Prostate gland (tissue), 2 donors: ENCODE results near the gene NDUFC1. TPM values are rescaled to one million over a fixed set of nuclear protein-coding genes. Genes with fewer than 3 reads are reported as not detected.

ENCODE experiments used
- DNase-seq: peaks from one replicate; pipeline ENCODE4 v3.0.0-alpha.2; 2019; ENCODE audit warnings: low spot score
- H3K27ac ChIP-seq, 2 donors: fragments of 200-600 bp; sonication (generic); 2 replicates each; pipeline ENCODE4 v1.5.1; 2017 to 2019
- H3K27me3 ChIP-seq: fragments of 200-600 bp; sonication (generic); replicated peaks from 2 replicates; pipeline ENCODE4 v1.5.1; 2019; ENCODE audit not compliant: insufficient read depth
- H3K36me3 ChIP-seq, 2 donors: fragments of 200-600 bp; sonication (generic); 1 replicate in 1 of 2; 2 replicates in 1 of 2; pipeline versions ENCODE4 v1.5.1 to v1.8.1; 2017 to 2019
- H3K4me1 ChIP-seq: fragments of 200-600 bp; sonication (generic); replicated peaks from 2 replicates; pipeline ENCODE4 v1.5.1; 2019
- H3K4me3 ChIP-seq, 2 donors: fragments of 200-600 bp; sonication (generic); 2 replicates each; pipeline ENCODE4 v1.5.1; 2017 to 2019
- H3K9me3 ChIP-seq: fragments of 200-600 bp; sonication (generic); 2 replicates; pipeline ENCODE4 v1.5.1; 2017
- CTCF ChIP-seq, 4 experiments: fragments of 200-600 bp in 2 of 4; fragments of 450-650 bp in 2 of 4; sonication (generic) in 2 of 4; IDR thresholded peaks; 1 replicate in 3 of 4; 2 replicates in 1 of 4; pipeline ENCODE4 v1.5.1; 2016 to 2019; ENCODE audit warnings: antibody characterized with exemption in 4 of 4, mild to moderate bottlenecking in 2 of 4, moderate library complexity in 2 of 4
- POLR2A ChIP-seq: fragments of 450-650 bp; IDR thresholded peaks from one replicate; pipeline ENCODE4 v1.6.1; 2016; ENCODE audit warnings: antibody characterized with exemption, mild to moderate bottlenecking
- POLR2AphosphoS5 ChIP-seq: sonication (generic); formaldehyde crosslinking; IDR thresholded peaks from one replicate; pipeline ENCODE4 v1.6.1; 2017; ENCODE audit warnings: antibody characterized with exemption
- WGBS: methylation state at CpG from one replicate; pipeline ENCODE4 v1.1.5; 2018; 5-methylcytosine and 5-hydroxymethylcytosine counted together
- intact Hi-C: fragments of 100-400 bp; cut with DNase I; formaldehyde crosslinking; loops from one replicate; pipeline ENCODE4 v1.14.2; 2022
- small RNA-seq, 2 donors: library from RNA; depleted of rRNA; stranded (forward); fragments of <200 nt; gene quantifications; one replicate each; pipeline ENCODE3, GENCODE V24; 2016
- total RNA-seq, 2 donors: library from RNA; depleted of rRNA; stranded (reverse); fragments of >200 nt; gene quantifications; one replicate each; pipeline ENCODE4 v1.1.0, GENCODE V29; 2016

NDUFC1 gene
- total RNA-seq, 2 donors from 2014 or later: 80.2 to 85.9 TPM

DNA sequence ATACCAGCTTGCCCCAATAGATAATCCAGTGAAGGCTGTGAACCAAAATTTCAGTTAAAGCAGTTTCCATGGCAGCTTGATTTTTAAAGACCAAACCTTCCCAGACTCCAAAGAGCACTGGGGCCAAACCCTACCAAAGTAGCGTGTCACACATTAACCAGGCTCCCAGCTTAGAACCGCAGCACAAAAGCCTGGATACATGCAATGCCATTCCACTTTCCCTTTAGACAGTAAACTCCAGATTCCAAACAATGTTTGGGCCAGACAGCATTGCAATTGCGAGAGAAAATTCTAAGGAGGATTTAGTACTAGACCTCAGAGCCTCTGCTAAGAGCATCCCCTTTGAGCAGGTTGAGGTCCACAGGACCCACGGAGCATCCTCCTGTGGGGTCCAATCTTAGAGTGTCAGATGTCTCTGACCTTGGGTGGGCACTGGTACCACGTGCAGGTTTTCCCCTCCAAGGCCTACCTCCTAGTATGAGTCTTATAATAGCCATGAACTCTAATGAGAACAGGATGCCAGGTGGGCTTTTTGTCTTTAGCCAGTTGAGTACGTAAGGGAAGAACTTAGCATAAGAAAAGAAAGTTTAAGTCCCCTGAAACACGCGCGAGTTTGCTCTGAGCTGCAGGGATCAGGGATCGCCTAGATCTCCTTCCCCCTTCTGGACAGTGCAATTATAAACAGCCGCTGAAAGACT, 61.0 kb downstream of the NDUFC1 start:
- Histone ChIP-seq H3K27ac (no peak overlapping the region), H3K36me3 (no peaks in the 10 kb centered on the region), H3K9me3 (no peaks in the 10 kb centered on the region), H3K27me3 (no peaks in the 10 kb centered on the region), H3K4me3 (no peak overlapping the region), H3K4me1 (no peaks in the 10 kb centered on the region)
- DNase-seq: no peak
- intact Hi-C loops: no loop called here
- no peak for TF ChIP-seq POLR2A
- no peak for TF ChIP-seq POLR2AphosphoS5
- TF ChIP-seq CTCF (IDR thresholded peaks at IDR 0.05): no peak
- 87% methylated on average over 11 of the region's 11 CpGs for WGBS

Small RNAs within 50 kb of the gene (small RNA-seq; reads per million reads assigned to genes)
- gene RNU6-1074P (0 reads per million in 2 donors), gene RNU6-1214P (0 reads per million in 2 donors)

Other genes starting within 250 kb of the NDUFC1 start
- 10 to 100 TPM; 53.2 to 61.7 TPM for gene ELF2, start 125.3 kb downstream of the NDUFC1 start, total RNA-seq
- gene MGARP, start 22.3 kb downstream of the NDUFC1 start, total RNA-seq: 1 to 10 TPM in 1 of 2 donors, under 1 TPM in 1; 0.73 to 3.7 TPM
- 10 to 100 TPM; 19.3 to 22.9 TPM for gene NAA15, start 972 bp downstream of the NDUFC1 start, total RNA-seq
- gene RAB33B, start 151.6 kb upstream of the NDUFC1 start, total RNA-seq: 10 to 100 TPM in 1 of 2 donors, 1 to 10 TPM in 1; 6.2 to 12.0 TPM